GM23248 (cell line): ENCODE results near the gene TUBA4A.

Source experiments
- EZH2 ChIP-seq: fragments of 200-600 bp; sonication (generic); IDR thresholded peaks from 2 replicates; pipeline ENCODE4 v1.6.1; 2018; ENCODE audit warnings: antibody characterized with exemption, mild to moderate bottlenecking; ENCODE audit not compliant: insufficient read depth, poor library complexity, severe bottlenecking
- EZH2phosphoT487 ChIP-seq: fragments of 200-600 bp; sonication (generic); IDR thresholded peaks from 2 replicates; pipeline ENCODE4 v1.6.1; 2018; ENCODE audit warnings: antibody characterized with exemption, moderate library complexity, mild to moderate bottlenecking, low read depth; ENCODE audit not compliant: insufficient read depth

- no peak for TF ChIP-seq EZH2
- TF ChIP-seq EZH2phosphoT487 = no peak
Observed at GRCh38 chr2:219206328-219207133, 47.2 kb downstream of the TUBA4A start, which contains the start of gene ZFAND2B.
